ENCODE data around the gene ACTL6B. TPM values are rescaled to one million over a fixed set of nuclear protein-coding genes. Genes with fewer than 3 reads are reported as not detected.
A peak's percentile ranks its signal among the peaks of the same experiment; 100 is the strongest.

ACTL6B gene
- total and polyA plus RNA-seq, 2 of the 8 experiments (the other 6 are each of a cell fraction or from before 2014, with no cell fraction given): 2.1 to 4.5 TPM

DNA sequence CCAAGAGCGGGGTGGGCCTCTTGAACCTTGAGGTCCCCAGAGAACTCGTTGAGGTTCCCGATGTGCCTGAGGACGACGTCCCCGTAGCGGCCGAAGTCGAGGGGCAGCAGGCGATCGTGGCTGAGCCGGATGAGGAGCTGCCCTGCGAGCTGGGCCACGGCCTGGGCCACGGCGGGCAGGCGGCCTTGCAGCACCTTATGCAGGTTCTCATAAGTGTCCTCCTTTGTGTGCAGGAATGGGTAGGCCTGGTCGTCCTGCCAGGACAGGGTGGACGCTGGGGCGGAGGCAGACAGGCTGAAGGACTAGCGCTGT is 29.1 kb downstream of the ACTL6B start:
- H3K79me2 ChIP-seq (ENCODE audit: control insufficient read depth in 1 of 2, insufficient read depth in 2 of 2, low read length in 2 of 2): no peaks in the 10 kb centered on the region
- peaks cover 0 to 2% of the 10 kb centered on the region in 2 experiments for H4K20me1 ChIP-seq (replicated peaks in 1 of 2; ENCODE audit: control insufficient read depth in 1 of 2, insufficient read depth in 2 of 2, low read length in 2 of 2)
- peaks cover 0 to 11% (median 6%) of the 10 kb centered on the region in 4 experiments; a peak in 6 of 7 replicates for H3K4me1 ChIP-seq (replicated peaks in 1 of 4; ENCODE audit: control insufficient read depth in 3 of 4, insufficient read depth in 4 of 4, low read length in 3 of 4)
- H2BK20ac ChIP-seq (ENCODE audit: low read length): no peak overlapping the region; the same call in 1 of the 2 replicates
- no peak overlapping the region for H3K23ac ChIP-seq (ENCODE audit: insufficient read length)
- H4K8ac ChIP-seq (ENCODE audit: extremely low read depth, insufficient read depth, low read length): peak overlapping the region; percentile 57; the same call in 1 of the 2 replicates
- POLR2A ChIA-PET (ENCODE audit: partially characterized antibody): interaction anchor here (0.6 to 2.4 kb wide), 8 partner anchors 13 to 198 kb away, joined by 3 to 8 read pairs (median 4); partner anchors contain the start of genes ACTL6B, MEPCE and MOSPD3
- no peaks in the 10 kb centered on the region for H3K9me3 ChIP-seq (ENCODE audit: insufficient read depth in 2 of 2, low read depth in 1 of 2, low read length in 1 of 2)
- no peak overlapping the region for H3K14ac ChIP-seq (ENCODE audit: insufficient read length)
- no peak overlapping the region; the same call in 1 of the 2 replicates for H2AK5ac ChIP-seq (ENCODE audit: low read depth, low read length)
- H3K27me3 ChIP-seq (replicated peaks in 1 of 4; ENCODE audit: control insufficient read depth in 3 of 4, extremely low read depth in 1 of 4, insufficient read depth in 3 of 4, low read length in 3 of 4): peaks cover 0 to 9% (median 4%) of the 10 kb centered on the region in 4 experiments; a peak in 5 of 7 replicates
- H3K27ac ChIP-seq (ENCODE audit: low read depth, low read length): no peak overlapping the region
- 89% methylated on average over 19 of the region's 21 CpGs; no CpG with 5 or more reads in 1 of the 2 experiments for WGBS, 2 experiments (ENCODE audit: extremely low coverage in 1 of 2, insufficient coverage in 1 of 2, insufficient read length in 1 of 2, insufficient replicate concordance in 2 of 2, low coverage in 1 of 2, low lambda C conversion rate in 2 of 2, missing lambda C conversion rate in 1 of 2)
- peak in 1 of 2 experiments; percentile 58 for DNase-seq (ENCODE audit: low read depth in 1 of 2, low spot score in 2 of 2)
- no peak overlapping the region for H4K5ac ChIP-seq (ENCODE audit: insufficient read length, low read depth, low read length)
- H2BK5ac ChIP-seq (ENCODE audit: low read depth, low read length): no peak overlapping the region
- 0 out of 2 replicates have a peak overlapping the region, but pooled peaks have one; percentile 34 for H2BK15ac ChIP-seq (ENCODE audit: low read length)
- no peaks in the 10 kb centered on the region for H3K79me1 ChIP-seq (ENCODE audit: low read depth, low read length)
- peak overlapping the region; percentile 24 for H3K18ac ChIP-seq (ENCODE audit: extremely low read depth, low read length)
- H3K4me2 ChIP-seq (ENCODE audit: insufficient read depth in 1 of 2, low read depth in 2 of 2, low read length in 2 of 2): peak overlapping the region; percentile 59 to 83
- CTCF ChIA-PET (ENCODE audit: partially characterized antibody): interaction anchor here (0.5 to 2.2 kb wide), 9 partner anchors 7 to 224 kb away, joined by 3 to 19 read pairs (median 4); partner anchors contain the start of gene MOSPD3
- H2AFZ ChIP-seq (ENCODE audit: low read length): no peak overlapping the region
- no peak overlapping the region for H3K9ac ChIP-seq (replicated peaks in 1 of 4; ENCODE audit: extremely low read depth in 1 of 4, low read depth in 3 of 4, low read length in 3 of 4)
- peak overlapping the region; percentile 85 for H4K91ac ChIP-seq (replicated peaks; ENCODE audit: insufficient read length, low read length)
- H2BK12ac ChIP-seq (ENCODE audit: low read depth, low read length): no peak overlapping the region
- peaks cover 4% of the 10 kb centered on the region; the same call in 1 of the 2 replicates for H3K23me2 ChIP-seq (ENCODE audit: low read depth, low read length)
- no peak for FAIRE-seq
- H3K4ac ChIP-seq (replicated peaks; ENCODE audit: insufficient read length, low read depth, low read length): peak overlapping the region; percentile 85
- no peak overlapping the region for H2BK120ac ChIP-seq (replicated peaks; ENCODE audit: low read depth, low read length)
- H3K56ac ChIP-seq (replicated peaks; ENCODE audit: insufficient read length, low read depth, low read length): no peak overlapping the region
- no peaks in the 10 kb centered on the region for H3K36me3 ChIP-seq (ENCODE audit: control insufficient read depth in 2 of 4, insufficient read depth in 4 of 4, low read length in 3 of 4)
- peak overlapping the region in 1 of 4 experiments; percentile 63; a peak in 4 of 8 replicates for H3K4me3 ChIP-seq (ENCODE audit: extremely low read depth in 1 of 4, insufficient read depth in 2 of 4, low read depth in 3 of 4, low read length in 4 of 4)
- TF ChIP-seq POU5F1 (IDR thresholded peaks at IDR 0.05; ENCODE audit: low read depth, low read length) (no peak), HDAC2 (IDR thresholded peaks at IDR 0.05; ENCODE audit: borderline replicate concordance in 1 of 2, low read depth in 2 of 2, low read length in 2 of 2) (no peak), EGR1 (IDR thresholded peaks at IDR 0.05; ENCODE audit: borderline replicate concordance, low read depth, low read length) (no peak), CTBP2 (IDR thresholded peaks at IDR 0.05; ENCODE audit: borderline replicate concordance, insufficient read depth, insufficient read length, low read length) (no peak), POLR2A (IDR thresholded peaks at IDR 0.05; ENCODE audit: control extremely low read depth in 1 of 2, low read depth in 2 of 2, low read length in 2 of 2) (no peak), YY1 (IDR thresholded peaks at IDR 0.05; ENCODE audit: low read depth, low read length) (no peak), CEBPB (IDR thresholded peaks at IDR 0.05; ENCODE audit: low read depth, low read length) (no peak), PHF8 (conservative IDR thresholded peaks at IDR 0.05; ENCODE audit: low read depth, low read length) (no peak), CHD2 (IDR thresholded peaks at IDR 0.05; ENCODE audit: low read length) (no peak), BCL11A (IDR thresholded peaks at IDR 0.05; ENCODE audit: low read depth in 2 of 2, low read length in 2 of 2) (no peak), EZH2 (IDR thresholded peaks at IDR 0.05; ENCODE audit: low read depth, low read length, severe bottlenecking) (no peak), SRF (IDR thresholded peaks at IDR 0.05; ENCODE audit: low read depth, low read length) (no peak), ASH2L (IDR thresholded peaks at IDR 0.05; ENCODE audit: low read length) (no peak), SIN3A (conservative IDR thresholded peaks at IDR 0.05 in 1 of 2, IDR thresholded peaks at IDR 0.05 in 1 of 2; ENCODE audit: low read depth in 1 of 2, low read length in 2 of 2) (no peak)

Data from H1 (cell line).